GM10248 (cell line): ENCODE results near the gene RAB38.

Experiments used
- CTCF ChIA-PET: fragments of 300-600 bp; sonication (Branson Sonifier 250); formaldehyde crosslinking; extraction: SDS; loops from one replicate; lab custom pipeline; 2021; ENCODE audit warnings: antibody characterized with exemption; lab: Yijun Ruan, JAX
- POLR2A ChIA-PET: fragments of 350-650 bp; sonication (Branson Sonifier 250); formaldehyde crosslinking; extraction: SDS; loops from one replicate; lab custom pipeline; 2020; ENCODE audit warnings: antibody characterized with exemption; lab: Yijun Ruan, JAX
- DNase-seq: peaks from one replicate; pipeline ENCODE4 v3.0.0; 2012; ENCODE audit errors: extremely low spot score
- TF ChIP-seq, protein P1 (sequence below): IDR thresholded peaks from 2 replicates; pipeline ENCODE4 v1.5.1; 2012; ENCODE audit warnings: mild to moderate bottlenecking, low read depth; ENCODE audit errors: extremely low read depth, missing control alignments, control extremely low read depth

RAB38 gene

DNA sequence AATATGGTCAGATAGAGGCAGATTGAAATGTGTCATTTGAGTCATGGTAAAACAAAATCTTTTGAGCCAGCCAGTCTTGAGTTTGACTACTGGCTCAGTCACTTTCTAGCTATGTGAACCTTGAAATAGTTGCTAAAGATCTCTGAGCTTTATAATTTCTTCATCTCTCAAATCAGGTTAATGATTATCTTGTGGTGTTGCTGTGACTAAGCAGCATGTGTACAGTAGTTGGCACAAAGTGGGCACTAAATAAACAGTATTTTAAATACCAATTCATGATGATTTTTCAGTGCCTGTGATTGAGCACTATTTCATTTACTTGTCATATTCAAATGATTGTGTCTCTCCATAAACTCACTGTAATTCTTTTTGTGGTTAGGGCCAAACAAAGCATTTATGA is 70.8 kb downstream of the RAB38 start:
- TF ChIP-seq, protein P1, sequence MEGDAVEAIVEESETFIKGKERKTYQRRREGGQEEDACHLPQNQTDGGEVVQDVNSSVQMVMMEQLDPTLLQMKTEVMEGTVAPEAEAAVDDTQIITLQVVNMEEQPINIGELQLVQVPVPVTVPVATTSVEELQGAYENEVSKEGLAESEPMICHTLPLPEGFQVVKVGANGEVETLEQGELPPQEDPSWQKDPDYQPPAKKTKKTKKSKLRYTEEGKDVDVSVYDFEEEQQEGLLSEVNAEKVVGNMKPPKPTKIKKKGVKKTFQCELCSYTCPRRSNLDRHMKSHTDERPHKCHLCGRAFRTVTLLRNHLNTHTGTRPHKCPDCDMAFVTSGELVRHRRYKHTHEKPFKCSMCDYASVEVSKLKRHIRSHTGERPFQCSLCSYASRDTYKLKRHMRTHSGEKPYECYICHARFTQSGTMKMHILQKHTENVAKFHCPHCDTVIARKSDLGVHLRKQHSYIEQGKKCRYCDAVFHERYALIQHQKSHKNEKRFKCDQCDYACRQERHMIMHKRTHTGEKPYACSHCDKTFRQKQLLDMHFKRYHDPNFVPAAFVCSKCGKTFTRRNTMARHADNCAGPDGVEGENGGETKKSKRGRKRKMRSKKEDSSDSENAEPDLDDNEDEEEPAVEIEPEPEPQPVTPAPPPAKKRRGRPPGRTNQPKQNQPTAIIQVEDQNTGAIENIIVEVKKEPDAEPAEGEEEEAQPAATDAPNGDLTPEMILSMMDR: no peak
- CTCF ChIA-PET: interaction anchor here (0.6 to 2.5 kb wide), 13 partner anchors 9 to 455 kb away, joined by 3 to 19 read pairs (median 4); no protein-coding TSS in a partner anchor
- no peak for DNase-seq
- POLR2A ChIA-PET: no interaction called here

DNA sequence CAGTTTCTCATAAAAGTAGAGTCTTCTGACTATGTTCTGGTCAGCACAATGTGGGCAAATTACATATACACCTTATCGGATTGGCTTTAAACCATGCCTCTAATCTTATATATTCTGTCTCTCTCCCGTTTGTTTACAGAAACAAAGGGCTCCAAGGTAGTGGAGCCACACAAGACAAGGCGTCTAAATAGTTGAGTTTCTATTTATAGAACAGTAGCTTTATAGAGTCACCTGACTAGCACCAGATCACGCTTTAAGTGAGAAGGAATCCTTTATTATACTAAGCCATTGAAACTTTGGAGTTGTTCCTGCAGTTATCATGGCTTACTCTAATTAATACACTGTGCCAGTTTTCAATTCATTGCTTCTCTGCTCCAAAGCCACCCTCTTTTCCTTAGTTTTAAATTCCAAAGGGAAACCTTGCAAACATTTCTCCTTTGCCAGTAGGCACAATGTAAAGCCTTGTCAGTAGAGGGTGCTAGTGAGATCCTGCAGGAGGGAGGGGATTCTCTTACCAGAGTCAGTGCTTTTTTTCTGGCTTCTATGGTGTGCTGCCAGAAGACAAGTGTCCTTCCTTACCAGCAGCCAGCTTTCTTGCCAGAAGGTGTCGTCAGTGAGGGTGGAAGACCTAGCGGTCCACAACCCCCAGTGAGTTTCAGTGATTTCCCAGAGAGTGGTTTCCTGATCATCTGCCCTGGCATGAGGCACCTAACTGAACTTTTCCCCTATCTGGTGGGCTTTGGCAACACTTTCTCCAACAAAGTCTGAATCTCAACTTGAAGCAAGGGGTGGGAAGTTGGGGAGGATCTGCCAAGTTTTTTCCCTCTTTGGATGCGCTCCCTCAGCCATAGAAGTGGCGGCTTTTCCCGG is 71.7 kb downstream of the RAB38 start:
- TF ChIP-seq, protein P1: peak; percentile 70
- ChIA-PET CTCF (interaction anchor here (0.6 to 2.6 kb wide), 12 partner anchors 9 to 456 kb away, joined by 3 to 19 read pairs (median 4); no protein-coding TSS in a partner anchor), POLR2A (no interaction called here)
- peak; percentile 25 for DNase-seq

DNA sequence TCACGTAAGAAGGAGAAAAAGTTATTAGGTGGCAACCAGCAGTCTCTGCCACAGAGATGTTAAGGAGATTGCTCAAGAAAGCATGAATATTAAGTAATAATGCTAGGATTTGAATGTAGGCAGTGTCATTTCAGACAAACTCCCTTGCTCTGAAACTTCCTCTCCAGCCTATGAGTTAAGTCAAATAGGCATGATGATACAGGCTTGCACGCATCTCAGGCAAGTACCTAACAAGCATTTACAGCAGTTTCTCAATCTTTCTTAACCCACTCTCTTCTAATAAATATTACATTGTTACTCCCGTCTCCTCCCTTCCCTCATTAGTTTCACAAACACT is 72.7 kb downstream of the RAB38 start:
- CTCF ChIA-PET: interaction anchor here (0.7 to 2.6 kb wide), 6 partner anchors 25 to 443 kb away, joined by 3 to 5 read pairs (median 4); no protein-coding TSS in a partner anchor

DNA sequence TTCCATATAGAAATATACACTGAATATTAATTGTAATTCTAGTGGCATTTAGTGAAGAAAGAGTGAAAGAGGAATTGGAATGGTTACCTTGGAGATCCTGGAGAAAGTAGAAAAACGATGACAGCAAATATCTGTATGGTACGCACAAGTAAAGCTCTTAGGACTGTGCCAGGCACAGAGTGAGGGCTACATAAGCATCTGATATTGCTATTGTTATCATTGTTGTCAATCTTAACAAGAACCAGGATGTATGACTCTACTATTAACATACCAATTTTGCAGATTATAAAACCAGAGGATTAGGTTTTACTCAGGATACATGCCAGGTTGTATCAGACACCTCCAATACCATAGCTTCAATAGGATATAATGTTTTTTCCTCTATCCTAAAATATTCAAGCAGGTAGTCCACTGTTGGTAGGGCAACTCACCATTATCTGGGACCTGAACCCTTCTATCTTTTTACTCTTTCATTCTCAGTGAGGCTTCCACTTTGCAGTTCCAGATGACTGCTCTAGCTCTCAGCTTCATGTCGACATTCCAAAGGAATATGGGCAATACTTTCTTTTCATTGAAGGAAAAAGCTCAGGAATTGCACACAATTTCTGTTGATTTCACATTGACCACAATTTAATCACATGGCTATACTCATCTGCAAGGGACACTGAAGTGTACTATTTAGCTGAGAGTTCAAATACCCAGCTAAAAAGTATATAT is 73.2 kb downstream of the RAB38 start:
- DNase-seq: no peak
- TF ChIP-seq, protein P1: no peak
- POLR2A ChIA-PET: no interaction called here
- CTCF ChIA-PET: interaction anchor here (0.7 to 2.6 kb wide), 7 partner anchors 24 to 785 kb away, joined by 3 to 5 read pairs (median 3); no protein-coding TSS in a partner anchor

More for the DNA sequence above, 72.7 kb downstream of the RAB38 start:
- DNase-seq: no peak
- POLR2A ChIA-PET: no interaction called here
- TF ChIP-seq, protein P1: no peak

DNA sequence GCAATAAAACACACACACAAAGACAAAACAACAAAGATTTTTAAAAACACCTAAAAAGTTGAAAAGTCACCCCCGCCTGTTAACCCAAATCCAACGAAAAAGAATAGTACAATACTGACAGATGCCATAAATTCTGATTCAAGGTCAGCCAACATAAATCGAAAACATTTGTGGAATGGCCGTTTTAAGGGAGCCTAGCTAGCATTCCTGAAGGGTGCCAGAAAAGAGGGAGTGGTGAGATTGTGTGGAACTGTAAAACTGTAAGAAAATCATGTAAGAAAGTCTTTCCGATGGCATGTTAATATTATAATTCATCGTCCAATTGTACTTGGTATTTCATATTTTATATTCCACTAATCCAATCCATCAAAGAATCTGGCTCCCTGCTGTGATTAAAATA is 75.1 kb downstream of the RAB38 start:
- ChIA-PET POLR2A (no interaction called here), CTCF (interaction anchor here (1.5 kb wide), 1 partner anchor 84 kb away, joined by 3 read pairs; no protein-coding TSS in a partner anchor)
- DNase-seq: no peak
- TF ChIP-seq, protein P1: no peak

DNA sequence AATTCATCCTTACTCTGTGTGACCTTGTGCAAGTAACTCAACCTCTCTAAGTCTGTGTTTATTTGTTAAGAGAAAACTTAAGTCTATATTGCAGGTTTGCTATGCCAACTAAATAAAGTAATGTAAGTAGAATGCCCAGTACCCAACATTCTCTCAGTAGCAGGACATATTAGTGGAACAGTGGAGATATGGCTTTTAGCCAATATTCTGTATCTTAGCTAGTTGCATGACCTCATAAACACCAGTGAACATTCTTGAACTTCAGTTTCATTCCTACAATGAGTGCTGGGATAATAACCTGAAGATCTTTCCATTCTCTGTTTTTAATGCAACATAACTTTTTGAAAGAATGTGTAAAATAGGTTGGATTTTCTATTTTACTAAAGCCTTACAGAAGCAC is 77.0 kb downstream of the RAB38 start:
- CTCF ChIA-PET: interaction anchor here (1.2 to 1.5 kb wide), 3 partner anchors 82 to 454 kb away, joined by 3 to 5 read pairs (median 3); no protein-coding TSS in a partner anchor
- DNase-seq: no peak
- TF ChIP-seq, protein P1: no peak
- POLR2A ChIA-PET: no interaction called here
